LNCaP clone FGC (cell line): ENCODE measurements around the gene RFX2.

ENCODE experiments used
- DNase-seq: peaks from one replicate; pipeline ENCODE4 v3.0.0-alpha.2; 2011; ENCODE audit warnings: low read depth
- H3K4me3 ChIP-seq: 2 replicates; pipeline ENCODE4 v1.5.1; 2011; ENCODE audit warnings: mild to moderate bottlenecking, low read depth, low read length, control low read depth
- CTCF ChIP-seq: IDR thresholded peaks from 2 replicates; pipeline ENCODE4 v1.5.1; 2012; ENCODE audit warnings: mild to moderate bottlenecking; ENCODE audit not compliant: control insufficient read depth, insufficient read depth; ENCODE audit errors: extremely low read depth

Gene RFX2

GRCh38 chr19:5969476-5969875, 140.8 kb downstream of the RFX2 start:
- no peak for DNase-seq
- no peak for TF ChIP-seq CTCF
- H3K4me3 ChIP-seq: no peak overlapping the region

GRCh38 chr19:5968431-5969373, 141.6 kb downstream of the RFX2 start:
- no peak for DNase-seq
- no peak for TF ChIP-seq CTCF
- H3K4me3 ChIP-seq: no peak overlapping the region; the same call in 1 of the 2 replicates

- no peak overlapping the region; the same call in 1 of the 2 replicates for H3K4me3 ChIP-seq
- DNase-seq: peak; percentile 87
- TF ChIP-seq CTCF: peak; percentile 86
Observed at GRCh38 chr19:5967994-5968430, 142.3 kb downstream of the RFX2 start.

- no peak overlapping the region for H3K4me3 ChIP-seq
- no peak for TF ChIP-seq CTCF
- DNase-seq: no peak
Observed at GRCh38 chr19:5967571-5967970, 142.7 kb downstream of the RFX2 start.

GRCh38 chr19:5966941-5967340, 143.4 kb downstream of the RFX2 start:
- no peak overlapping the region for H3K4me3 ChIP-seq
- no peak for TF ChIP-seq CTCF
- no peak for DNase-seq

GRCh38 chr19:5966215-5966614, 144.1 kb downstream of the RFX2 start:
- no peak overlapping the region for H3K4me3 ChIP-seq
- no peak for DNase-seq
- TF ChIP-seq CTCF: no peak
